ENCODE data around the gene GRID2. TPM values are rescaled to one million over a fixed set of nuclear protein-coding genes. Genes with fewer than 3 reads are reported as not detected.

Gene GRID2
- total and polyA plus RNA-seq, 9 of the 15 experiments (the other 6 are each of a cell fraction or from before 2014, with no cell fraction given) = 0.04 TPM; not detected in 7

- no peak for TF ChIP-seq PBX2 (CRISPR knock-in tag; IDR thresholded peaks at IDR 0.05; ENCODE audit: low read depth)
- TF ChIP-seq PBX2 (tag; conservative IDR thresholded peaks at IDR 0.05; ENCODE audit: low read depth) = no peak
- no peak for TF ChIP-seq SRSF9 (IDR thresholded peaks at IDR 0.05; ENCODE audit: borderline replicate concordance, low read depth, low read length)
- no peak for TF ChIP-seq HMG20A (CRISPR knock-in tag; conservative IDR thresholded peaks at IDR 0.05)
- no peak for TF ChIP-seq ELF1 (tag; IDR thresholded peaks at IDR 0.05)
Observed at GRCh38 chr4:92455329-92455839, 151.6 kb downstream of the GRID2 start (continued).

- Histone ChIP-seq H3K9ac (ENCODE audit: insufficient read depth in 1 of 2, low read depth in 2 of 2, low read length in 2 of 2) (no peak overlapping the region), H3K4me3 (no peak overlapping the region), H4K20me1 (replicated peaks; ENCODE audit: control insufficient read depth, insufficient read depth, low read length) (no peaks in the 10 kb centered on the region), H3K27ac (ENCODE audit: extremely low read depth, low read depth, low read length) (no peak overlapping the region), H3K4me2 (ENCODE audit: insufficient read depth, low read length) (no peak overlapping the region), H3K9me3 (replicated peaks; ENCODE audit: control insufficient read depth, insufficient read depth, low read depth, low read length) (0 out of 2 replicates have a peak, but pooled peaks cover 1% of the 10 kb centered on the region), H2AFZ (ENCODE audit: low read depth, low read length) (no peak overlapping the region), H3K36me3 (ENCODE audit: control insufficient read depth, insufficient read depth, low read length) (no peaks in the 10 kb centered on the region), H3K4me1 (replicated peaks in 1 of 2; ENCODE audit: control insufficient read depth in 2 of 2, insufficient read depth in 2 of 2, low read length in 2 of 2) (no peaks in the 10 kb centered on the region), H3K9me1 (ENCODE audit: control insufficient read depth, insufficient read depth, low read length) (no peaks in the 10 kb centered on the region), H3K79me2 (ENCODE audit: control insufficient read depth, insufficient read depth, low read length) (no peaks in the 10 kb centered on the region), H3K27me3 (ENCODE audit: control insufficient read depth in 2 of 2, insufficient read depth in 2 of 2, low read length in 2 of 2) (no peaks in the 10 kb centered on the region)
- WGBS (ENCODE audit: insufficient coverage, low coverage, missing lambda C conversion rate) = 7% methylated on average over 2 of the region's 2 CpGs
- in situ Hi-C loops (cut with MboI) = no loop called here
- no peak for DNase-seq (ENCODE audit: extremely low read depth in 1 of 4, low spot score in 3 of 4)
- BruUV-seq (replicated peaks) = no TSS peak
- ATAC-seq = no peak
- ChIA-PET CTCF (ENCODE audit: low intra/inter-chr PET ratio) (no interaction called here), POLR2A (no interaction called here)
- no peak for TF ChIP-seq CC2D1A (IDR thresholded peaks at IDR 0.05)
- no peak for TF ChIP-seq ZNF592 (IDR thresholded peaks at IDR 0.05)
- no peak for TF ChIP-seq FOSL1 (tag; conservative IDR thresholded peaks at IDR 0.05)
- no peak for TF ChIP-seq ZNF830 (CRISPR knock-in tag; IDR thresholded peaks at IDR 0.05)
- TF ChIP-seq ETS1 (conservative IDR thresholded peaks at IDR 0.05; ENCODE audit: control insufficient read depth, low read depth, low read length) = no peak
- no peak for TF ChIP-seq USF1 (CRISPR knock-in tag; IDR thresholded peaks at IDR 0.05)
- no peak for TF ChIP-seq HDAC2 (IDR thresholded peaks at IDR 0.05)
- FAIRE-seq = no peak
- intact Hi-C loops (cut with micrococcal nuclease) = no loop called here
Observed at GRCh38 chr4:92455951-92456350, 152.2 kb downstream of the GRID2 start.
